Sigmoid colon (tissue), 3 donors: ENCODE measurements around the gene CACNG3.

ENCODE experiments used
- CTCF ChIP-seq, 4 experiments: fragments of 450-650 bp in 3 of 4; fragments of 200-600 bp in 1 of 4; IDR thresholded peaks; one replicate each; pipeline ENCODE4 v1.5.1; 2016 to 2019; ENCODE audit warnings: antibody characterized with exemption in 4 of 4, mild to moderate bottlenecking in 3 of 4, moderate library complexity in 2 of 4
- POLR2A ChIP-seq, 2 donors: fragments of 450-650 bp; IDR thresholded peaks; one replicate each; pipeline ENCODE4 v1.6.1; 2016; ENCODE audit warnings: antibody characterized with exemption in 2 of 2, mild to moderate bottlenecking in 2 of 2, moderate library complexity in 2 of 2

DNA sequence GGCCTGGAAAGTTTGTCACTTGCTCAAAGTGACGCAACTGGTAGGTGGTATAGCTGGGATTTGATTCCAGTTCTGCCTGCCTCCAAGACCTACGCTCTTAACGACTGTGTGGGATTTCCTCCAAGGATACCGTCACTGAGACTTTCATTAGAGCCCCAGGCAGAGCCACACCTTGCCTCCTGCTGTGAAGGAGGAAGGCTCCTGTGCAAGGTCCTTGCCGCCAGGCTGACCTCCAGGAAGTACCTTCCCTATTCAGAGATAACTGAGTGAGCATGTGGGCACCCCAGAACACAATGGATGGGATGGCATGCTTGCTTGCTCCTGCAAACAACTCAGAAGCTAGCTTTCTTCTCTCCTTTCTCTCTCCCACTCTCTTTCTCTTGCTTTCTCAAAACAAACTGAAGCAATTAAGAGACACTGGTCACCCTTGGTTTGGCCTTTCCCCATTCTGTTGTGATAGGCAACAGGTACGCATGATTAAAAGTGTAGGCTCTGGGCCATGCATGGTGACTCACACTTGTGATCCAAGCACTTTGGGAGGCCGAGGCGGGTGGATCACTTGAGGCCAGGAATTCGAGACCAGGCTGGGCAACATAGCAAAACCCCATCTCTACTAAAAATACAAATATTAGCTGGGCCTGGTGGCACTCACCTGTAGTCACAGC lies 30.7 kb downstream of the CACNG3 start:
- no peak for TF ChIP-seq CTCF (IDR thresholded peaks at IDR 0.05)
- TF ChIP-seq POLR2A (IDR thresholded peaks at IDR 0.05), result no peak
